NCI-H1417 (cell line): Measurements from ENCODE around the gene TOMM5.
"Not testable (repeated sequence)": the region's sequence is repeated elsewhere in the genome, so short reads cannot be mapped to it uniquely, and the experiment has no call there.

Experiments used
- DNase-seq, 3 experiments: peaks; one replicate each; lab custom pipeline; 2025; lab: John Stamatoyannopoulos, UW

The TOMM5 gene

GRCh38 chr9:37611961-37612360 lies 19.6 kb upstream of the TOMM5 start:
- peak in 2 of 3 experiments; percentile 3 to 32 for DNase-seq

GRCh38 chr9:37611014-37611413 lies 18.6 kb upstream of the TOMM5 start:
- no peak for DNase-seq

GRCh38 chr9:37609735-37610397 lies 17.5 kb upstream of the TOMM5 start:
- DNase-seq = no peak

GRCh38 chr9:37608250-37608649 lies 15.9 kb upstream of the TOMM5 start:
- DNase-seq = no peak

- DNase-seq = no peak
Measured at GRCh38 chr9:37604296-37604695, 11.9 kb upstream of the TOMM5 start.

- no peak for DNase-seq
Measured at GRCh38 chr9:37602817-37603216, 10.4 kb upstream of the TOMM5 start.

- DNase-seq = not testable (repeated sequence)
Measured at GRCh38 chr9:37602061-37602460, 9.7 kb upstream of the TOMM5 start.

- no peak for DNase-seq
Measured at GRCh38 chr9:37596504-37596903, 4.1 kb upstream of the TOMM5 start.

- no peak for DNase-seq
Measured at GRCh38 chr9:37593883-37594448, 1.6 kb upstream of the TOMM5 start.

GRCh38 chr9:37587521-37587920 lies 4.9 kb downstream of the TOMM5 start:
- no peak for DNase-seq

GRCh38 chr9:37583522-37584121 lies 8.8 kb downstream of the TOMM5 start:
- no peak for DNase-seq

- DNase-seq = peak in 2 of 3 experiments; percentile 32 to 54
Measured at GRCh38 chr9:37582548-37583157, 9.7 kb downstream of the TOMM5 start.

- DNase-seq = peak; percentile 51 to 80 (median 76)
Measured at GRCh38 chr9:37575921-37576721, 16.3 kb downstream of the TOMM5 start, which contains the start of gene FBXO10. Gene FBXO10, minus strand, starts transcription at chr9:37576380. Its CDS starts 34,612 bp downstream, at chr9:37541768.

- DNase-seq = peak in 1 of 3 experiments; percentile 44
Measured at GRCh38 chr9:37575511-37575914, 16.9 kb downstream of the TOMM5 start.

GRCh38 chr9:37575001-37575400 lies 17.4 kb downstream of the TOMM5 start:
- peak in 1 of 3 experiments; percentile 22 for DNase-seq

GRCh38 chr9:37574241-37574721 lies 18.1 kb downstream of the TOMM5 start:
- no peak for DNase-seq

- no peak for DNase-seq
Measured at GRCh38 chr9:37571282-37571681, 21.1 kb downstream of the TOMM5 start.

GRCh38 chr9:37566716-37567115 lies 25.7 kb downstream of the TOMM5 start:
- no peak for DNase-seq

GRCh38 chr9:37565661-37566618 lies 26.5 kb downstream of the TOMM5 start:
- no peak for DNase-seq

GRCh38 chr9:37564916-37565315 lies 27.5 kb downstream of the TOMM5 start:
- DNase-seq = no peak
